ENCODE measurements around the gene ACTL8.

- TF ChIP-seq CTCF (IDR thresholded peaks at IDR 0.05) (no peak), POLR2A (IDR thresholded peaks at IDR 0.05) (no peak)
These were observed 78.7 kb downstream of the ACTL8 start for GRCh38 chr1:17833661-17834501.

All from esophagus squamous epithelium (tissue), 4 donors.